ENCODE data around the gene ZNF529. TPM values are rescaled to one million over a fixed set of nuclear protein-coding genes. Genes with fewer than 3 reads are reported as not detected.

The ZNF529 gene
- total and polyA plus RNA-seq, 2 experiments from 2014 or later, result 8.7 to 14.6 TPM

DNA sequence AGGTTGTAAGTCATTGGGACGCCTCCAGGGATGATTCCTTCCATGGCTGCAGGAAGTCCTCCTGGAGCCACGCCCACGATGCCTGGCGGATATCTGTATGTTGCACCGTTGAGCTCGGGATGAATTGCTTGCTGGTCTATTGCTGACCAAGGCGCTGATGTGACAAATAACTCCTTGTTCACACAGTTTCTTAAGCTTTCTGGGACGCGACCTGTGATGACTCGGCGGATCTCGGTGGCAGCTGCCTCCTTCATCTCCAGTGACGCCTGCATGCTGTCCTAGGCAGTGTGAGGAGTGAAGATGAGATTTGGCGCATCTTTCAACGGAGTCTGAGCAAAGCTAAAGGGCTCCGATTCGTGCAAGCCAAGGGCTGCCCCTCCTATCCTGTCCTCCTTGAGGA lies 76.1 kb downstream of the ZNF529 start:
- TF ChIP-seq EZH2phosphoT487 (IDR thresholded peaks at IDR 0.05; ENCODE audit: low read depth, severe bottlenecking, unreplicated experiment), result no peak
- no peak for TF ChIP-seq EZH2 (IDR thresholded peaks at IDR 0.05; ENCODE audit: borderline replicate concordance)
- peaks cover 4% of the 10 kb centered on the region for H3K9me3 ChIP-seq (ENCODE audit: low read depth)
- 92% methylated on average over 17 of the region's 17 CpGs for WGBS (ENCODE audit: low lambda C conversion rate, missing lambda C conversion rate)

More for the DNA sequence above, 76.1 kb downstream of the ZNF529 start:
- DNase-seq (ENCODE audit: low spot score), result no peak
- Histone ChIP-seq H2AFZ (no peak overlapping the region), H3K27ac (no peak overlapping the region), H3K27me3 (no peaks in the 10 kb centered on the region), H3K9me2 (replicated peaks; ENCODE audit: insufficient read depth) (no peaks in the 10 kb centered on the region), H3K79me2 (no peaks in the 10 kb centered on the region), H3K4me3 (no peak overlapping the region), H3K4me1 (ENCODE audit: insufficient read depth) (no peaks in the 10 kb centered on the region), H4K20me1 (ENCODE audit: insufficient read depth, poor library complexity, severe bottlenecking) (no peaks in the 10 kb centered on the region), H3K4me2 (no peak overlapping the region), H3K36me3 (replicated peaks; ENCODE audit: insufficient read depth, low read depth) (no peaks in the 10 kb centered on the region)

Other genes starting within 250 kb of the ZNF529 start
- 6.7 and 7.0 TPM in 2 replicates for gene ZFP14, start 194.1 kb downstream of the ZNF529 start, total RNA-seq
- 6.0 and 6.1 TPM in 2 replicates for gene ZFP14, start 194.1 kb downstream of the ZNF529 start, polyA plus RNA-seq
- 4.8 and 7.4 TPM in 2 replicates for gene ZFP82, start 154.6 kb downstream of the ZNF529 start, total RNA-seq
- 4.3 and 5.3 TPM in 2 replicates for gene ZFP82, start 154.6 kb downstream of the ZNF529 start, polyA plus RNA-seq
- 12.7 and 13.0 TPM in 2 replicates for gene ZNF566, start 83.7 kb downstream of the ZNF529 start, total RNA-seq
- gene ZNF566, start 83.7 kb downstream of the ZNF529 start, polyA plus RNA-seq, result 4.0 and 5.8 TPM in 2 replicates
- gene ZNF260, start 45.0 kb downstream of the ZNF529 start, total RNA-seq, result 16.4 and 20.3 TPM in 2 replicates
- gene ZNF260, start 45.0 kb downstream of the ZNF529 start, polyA plus RNA-seq, result 11.8 and 12.9 TPM in 2 replicates
- 6.2 and 10.3 TPM in 2 replicates for gene ZNF382, start 32.0 kb upstream of the ZNF529 start, total RNA-seq
- 2.4 and 4.7 TPM in 2 replicates for gene ZNF382, start 32.0 kb upstream of the ZNF529 start, polyA plus RNA-seq
- gene ZNF461, start 93.5 kb upstream of the ZNF529 start, total RNA-seq, result 8.9 and 16.7 TPM in 2 replicates
- gene ZNF461, start 93.5 kb upstream of the ZNF529 start, polyA plus RNA-seq, result 3.2 and 4.6 TPM in 2 replicates
- gene ZNF567, start 114.3 kb upstream of the ZNF529 start, total RNA-seq, result 4.0 and 8.1 TPM in 2 replicates
- 4.4 and 9.5 TPM in 2 replicates for gene ZNF567, start 114.3 kb upstream of the ZNF529 start, polyA plus RNA-seq
- gene ZNF850, start 199.5 kb upstream of the ZNF529 start, total RNA-seq, result 3.3 and 7.6 TPM in 2 replicates
- gene ZNF850, start 199.5 kb upstream of the ZNF529 start, polyA plus RNA-seq, result 0.64 and 1.1 TPM in 2 replicates